ENCODE data around the gene CLPX. TPM values are rescaled to one million over a fixed set of nuclear protein-coding genes. Genes with fewer than 3 reads are reported as not detected.
A peak's percentile ranks its signal among the peaks of the same experiment; 100 is the strongest.

The CLPX gene
- total RNA-seq, 2 donors from 2014 or later: 60.5 to 62.7 TPM

GRCh38 chr15:65204236-65204930 is 19.2 kb upstream of the CLPX start:
- Histone ChIP-seq H3K27me3 (ENCODE audit: control insufficient read depth, insufficient read depth, low read length, poor library complexity, severe bottlenecking) (peaks cover 3% of the 10 kb centered on the region), H3K36me3 (ENCODE audit: control insufficient read depth, insufficient read depth, low read length) (no peaks in the 10 kb centered on the region), H3K9me3 (ENCODE audit: control insufficient read depth, low read length) (no peaks in the 10 kb centered on the region), H3K4me1 (ENCODE audit: control insufficient read depth, insufficient read depth, low read length) (peaks cover under 1% of the 10 kb centered on the region), H3K27ac (ENCODE audit: low read depth, low read length) (no peak overlapping the region), H3K9ac (ENCODE audit: extremely low read depth, low read length, poor library complexity, severe bottlenecking) (no peak overlapping the region), H3K4me3 (ENCODE audit: low read length) (no peak overlapping the region)
- H3K4me1 Mint-ChIP-seq: peaks cover 18% of the 10 kb centered on the region
- WGBS, 2 experiments (ENCODE audit: insufficient coverage in 1 of 2, insufficient read length in 1 of 2): 88 to 93% methylated on average over 5 to 6 of the region's 6 CpGs
- H3K27ac Mint-ChIP-seq: no peak overlapping the region
- H3K27me3 Mint-ChIP-seq (ENCODE audit: insufficient read depth): peaks cover 38% of the 10 kb centered on the region
- H3K9me3 Mint-ChIP-seq: no peaks in the 10 kb centered on the region
- no peak overlapping the region for H3K4me3 Mint-ChIP-seq
- no peak for DNase-seq
- H3K36me3 Mint-ChIP-seq (ENCODE audit: low read depth): no peaks in the 10 kb centered on the region
- TF ChIP-seq, protein P1, sequence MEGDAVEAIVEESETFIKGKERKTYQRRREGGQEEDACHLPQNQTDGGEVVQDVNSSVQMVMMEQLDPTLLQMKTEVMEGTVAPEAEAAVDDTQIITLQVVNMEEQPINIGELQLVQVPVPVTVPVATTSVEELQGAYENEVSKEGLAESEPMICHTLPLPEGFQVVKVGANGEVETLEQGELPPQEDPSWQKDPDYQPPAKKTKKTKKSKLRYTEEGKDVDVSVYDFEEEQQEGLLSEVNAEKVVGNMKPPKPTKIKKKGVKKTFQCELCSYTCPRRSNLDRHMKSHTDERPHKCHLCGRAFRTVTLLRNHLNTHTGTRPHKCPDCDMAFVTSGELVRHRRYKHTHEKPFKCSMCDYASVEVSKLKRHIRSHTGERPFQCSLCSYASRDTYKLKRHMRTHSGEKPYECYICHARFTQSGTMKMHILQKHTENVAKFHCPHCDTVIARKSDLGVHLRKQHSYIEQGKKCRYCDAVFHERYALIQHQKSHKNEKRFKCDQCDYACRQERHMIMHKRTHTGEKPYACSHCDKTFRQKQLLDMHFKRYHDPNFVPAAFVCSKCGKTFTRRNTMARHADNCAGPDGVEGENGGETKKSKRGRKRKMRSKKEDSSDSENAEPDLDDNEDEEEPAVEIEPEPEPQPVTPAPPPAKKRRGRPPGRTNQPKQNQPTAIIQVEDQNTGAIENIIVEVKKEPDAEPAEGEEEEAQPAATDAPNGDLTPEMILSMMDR (conservative IDR thresholded peaks at IDR 0.05): no peak

DNA sequence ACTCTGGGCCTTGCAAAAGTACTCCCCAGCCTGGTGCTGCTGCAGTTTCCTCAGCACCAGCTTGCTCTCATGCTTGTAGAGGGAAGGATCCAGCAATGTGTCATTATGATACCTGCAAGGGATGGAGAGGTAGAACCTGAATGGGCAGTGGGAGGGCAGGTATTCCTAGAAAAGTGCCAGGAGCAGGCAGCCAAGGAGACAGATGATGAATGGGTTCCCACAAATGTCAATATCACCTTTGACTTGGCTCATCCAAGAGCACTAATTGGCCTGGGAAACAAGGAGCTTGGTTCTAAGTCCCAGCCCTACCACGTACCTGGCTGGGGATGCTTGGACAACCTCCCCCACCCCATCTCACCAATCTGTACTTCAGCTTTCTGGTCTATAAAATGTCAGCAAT is 16.8 kb upstream of the CLPX start:
- no peaks in the 10 kb centered on the region for H3K36me3 ChIP-seq (ENCODE audit: control insufficient read depth, insufficient read depth, low read length)
- H3K9me3 ChIP-seq (ENCODE audit: control insufficient read depth, low read length): no peaks in the 10 kb centered on the region
- DNase-seq: no peak
- no peak overlapping the region for H3K9ac ChIP-seq (ENCODE audit: extremely low read depth, low read length, poor library complexity, severe bottlenecking)
- no peak overlapping the region for H3K4me3 ChIP-seq (ENCODE audit: low read length)
- WGBS, 2 experiments (ENCODE audit: insufficient coverage in 1 of 2, insufficient read length in 1 of 2): 87% methylated on average over 1 of the region's 1 CpG; no CpG with 5 or more reads in 1 of the 2 experiments
- no peaks in the 10 kb centered on the region for H3K4me1 ChIP-seq (ENCODE audit: control insufficient read depth, insufficient read depth, low read length)
- peaks cover 27% of the 10 kb centered on the region for H3K27me3 Mint-ChIP-seq (ENCODE audit: insufficient read depth)
- no peaks in the 10 kb centered on the region for H3K36me3 Mint-ChIP-seq (ENCODE audit: low read depth)
- peaks cover 1% of the 10 kb centered on the region for H3K4me1 Mint-ChIP-seq
- TF ChIP-seq, protein P1 (conservative IDR thresholded peaks at IDR 0.05): no peak
- no peak overlapping the region for H3K27ac ChIP-seq (ENCODE audit: low read depth, low read length)
- H3K27ac Mint-ChIP-seq: no peak overlapping the region
- no peak overlapping the region for H3K4me3 Mint-ChIP-seq
- peaks cover 6% of the 10 kb centered on the region for H3K27me3 ChIP-seq (ENCODE audit: control insufficient read depth, insufficient read depth, low read length, poor library complexity, severe bottlenecking)
- no peaks in the 10 kb centered on the region for H3K9me3 Mint-ChIP-seq

- no peak overlapping the region for H3K4me3 Mint-ChIP-seq
- peak; percentile 16 for DNase-seq
- H3K9me3 Mint-ChIP-seq: no peaks in the 10 kb centered on the region
- H3K4me1 Mint-ChIP-seq: peaks cover 8% of the 10 kb centered on the region
- H3K4me3 ChIP-seq (ENCODE audit: low read length): no peak overlapping the region
- no peaks in the 10 kb centered on the region for H3K36me3 ChIP-seq (ENCODE audit: control insufficient read depth, insufficient read depth, low read length)
- no peaks in the 10 kb centered on the region for H3K9me3 ChIP-seq (ENCODE audit: control insufficient read depth, low read length)
- TF ChIP-seq, protein P1 (conservative IDR thresholded peaks at IDR 0.05): no peak
- H3K27me3 ChIP-seq (ENCODE audit: control insufficient read depth, insufficient read depth, low read length, poor library complexity, severe bottlenecking): peaks cover 6% of the 10 kb centered on the region
- no peak overlapping the region for H3K27ac ChIP-seq (ENCODE audit: low read depth, low read length)
- H3K36me3 Mint-ChIP-seq (ENCODE audit: low read depth): no peaks in the 10 kb centered on the region
- no peak overlapping the region for H3K9ac ChIP-seq (ENCODE audit: extremely low read depth, low read length, poor library complexity, severe bottlenecking)
- WGBS, 2 experiments (ENCODE audit: insufficient coverage in 1 of 2, insufficient read length in 1 of 2): 95 to 98% methylated on average over 12 of the region's 12 CpGs
- H3K27ac Mint-ChIP-seq: no peak overlapping the region
- no peaks in the 10 kb centered on the region for H3K4me1 ChIP-seq (ENCODE audit: control insufficient read depth, insufficient read depth, low read length)
- H3K27me3 Mint-ChIP-seq (ENCODE audit: insufficient read depth): peaks cover 11% of the 10 kb centered on the region
Observed at GRCh38 chr15:65198571-65198970, 13.4 kb upstream of the CLPX start.
